GM21360 (cell line): ENCODE data around the gene ZNF341.
"Not testable (repeated sequence)": the region's sequence is repeated elsewhere in the genome, so short reads cannot be mapped to it uniquely, and the experiment has no call there.

Experiments used
- ATAC-seq: cut with Tn5 transposase; IDR thresholded peaks from one replicate; pipeline ENCODE4 v1.9.1; 2021; ENCODE audit warnings: mild to moderate bottlenecking, moderate library complexity; ENCODE audit not compliant: unreplicated experiment

The ZNF341 gene

DNA sequence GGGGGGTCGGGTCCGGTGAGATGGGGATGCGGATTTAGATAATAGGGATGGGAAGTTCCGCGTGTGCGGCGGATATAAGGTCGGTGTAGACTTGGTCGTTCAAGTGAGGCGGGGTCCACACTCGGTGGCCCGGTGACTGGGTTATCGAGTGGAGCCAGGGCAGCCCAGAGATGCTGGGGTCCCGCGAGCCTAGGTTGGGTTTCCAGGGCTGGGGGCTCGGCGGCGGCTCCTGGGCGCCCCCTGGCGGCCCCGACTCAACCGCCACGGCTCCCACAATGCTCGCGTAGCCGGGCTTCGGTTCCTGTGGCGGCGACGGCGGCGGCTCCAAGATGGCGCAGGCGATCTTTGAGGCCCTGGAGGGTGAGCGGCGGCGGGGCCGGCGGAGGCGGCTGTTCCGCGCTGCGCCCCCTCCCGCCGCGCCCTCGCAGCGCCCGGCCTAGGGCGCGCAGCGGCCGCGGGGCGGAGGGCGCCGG lies at the start of gene ZNF341:
ZNF341 (plus strand) TSS at position 304 of the 473 bp plus-strand sequence; CDS start at position 330, 26 bp downstream.
- ATAC-seq, result peak; percentile 75

DNA sequence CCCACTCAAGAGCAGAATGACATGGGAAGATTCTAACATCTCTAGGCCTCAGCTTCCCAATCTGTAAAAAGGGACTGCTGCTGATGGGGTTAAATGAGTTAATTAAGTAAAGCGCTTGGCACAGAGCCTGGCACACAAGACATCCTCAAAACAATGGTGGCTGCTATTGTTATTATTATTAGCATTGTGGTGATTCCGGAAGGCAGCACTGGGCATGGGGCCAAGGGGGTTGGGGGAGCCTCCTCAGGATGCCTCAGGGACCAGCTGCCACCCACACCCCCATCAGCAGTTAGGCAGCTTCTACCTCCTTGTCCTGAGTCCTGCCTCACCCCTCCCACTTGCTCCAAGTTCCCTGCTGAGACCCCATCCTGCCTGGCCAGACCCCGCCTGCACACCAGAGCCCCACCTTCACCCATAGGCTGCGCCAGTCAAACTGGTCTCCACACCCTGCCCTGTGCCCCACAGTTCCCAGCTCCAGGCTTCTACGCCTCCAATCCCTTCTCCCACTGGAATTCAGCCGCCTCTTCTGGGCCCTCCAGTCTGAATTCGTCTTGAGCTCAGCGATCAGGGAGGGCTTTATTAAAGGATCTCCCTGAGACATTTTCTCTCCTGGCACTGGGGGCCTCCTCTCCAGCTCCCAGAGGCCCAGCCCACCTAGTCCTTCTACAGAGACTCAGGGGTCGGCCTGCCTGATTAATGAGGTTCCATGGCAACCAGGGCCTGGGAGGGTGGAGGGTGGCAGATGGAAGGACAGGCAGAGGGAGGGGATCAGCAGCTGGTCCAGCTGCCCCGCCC lies 47.1 kb upstream of the ZNF341 start:
- ATAC-seq, result no peak

DNA sequence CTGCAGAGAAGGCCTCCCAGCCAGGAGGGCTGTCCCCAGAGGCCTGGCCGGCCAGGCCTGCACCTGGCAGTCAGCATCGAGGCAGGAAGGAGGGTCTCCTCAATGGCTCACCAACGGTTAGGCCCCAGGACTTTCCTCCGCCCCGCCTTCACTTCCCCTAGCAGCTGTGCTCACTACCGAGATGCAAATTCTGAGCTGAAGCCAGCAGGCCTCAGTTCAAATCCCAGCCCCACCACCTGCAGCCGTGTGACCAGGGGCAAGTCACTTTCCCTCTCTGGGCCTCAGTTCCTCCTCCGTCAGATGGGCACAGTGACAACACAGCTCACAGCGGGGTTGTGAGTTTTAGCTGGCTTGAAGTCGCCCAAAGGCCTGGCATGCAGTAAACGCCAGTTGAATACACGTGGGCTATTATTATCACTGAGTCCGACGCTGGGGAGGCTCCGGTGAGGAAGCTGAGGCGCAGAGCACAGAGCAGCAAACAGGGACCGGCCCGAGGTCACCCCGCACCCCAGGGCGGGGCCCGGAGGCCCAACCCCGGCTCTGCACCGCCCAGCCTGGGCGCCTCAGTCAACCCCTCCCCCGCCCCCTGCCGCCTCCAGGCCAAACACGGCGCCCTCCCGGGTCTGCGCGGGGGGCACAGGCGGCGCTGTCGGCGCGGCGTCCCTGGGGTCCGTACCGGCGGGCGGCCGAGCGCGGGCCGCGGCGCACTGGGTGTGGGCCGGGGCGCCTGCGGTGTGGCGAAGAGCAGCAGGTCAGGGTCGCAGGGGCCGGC lies 46.3 kb upstream of the ZNF341 start:
- ATAC-seq, result peak; percentile 35

DNA sequence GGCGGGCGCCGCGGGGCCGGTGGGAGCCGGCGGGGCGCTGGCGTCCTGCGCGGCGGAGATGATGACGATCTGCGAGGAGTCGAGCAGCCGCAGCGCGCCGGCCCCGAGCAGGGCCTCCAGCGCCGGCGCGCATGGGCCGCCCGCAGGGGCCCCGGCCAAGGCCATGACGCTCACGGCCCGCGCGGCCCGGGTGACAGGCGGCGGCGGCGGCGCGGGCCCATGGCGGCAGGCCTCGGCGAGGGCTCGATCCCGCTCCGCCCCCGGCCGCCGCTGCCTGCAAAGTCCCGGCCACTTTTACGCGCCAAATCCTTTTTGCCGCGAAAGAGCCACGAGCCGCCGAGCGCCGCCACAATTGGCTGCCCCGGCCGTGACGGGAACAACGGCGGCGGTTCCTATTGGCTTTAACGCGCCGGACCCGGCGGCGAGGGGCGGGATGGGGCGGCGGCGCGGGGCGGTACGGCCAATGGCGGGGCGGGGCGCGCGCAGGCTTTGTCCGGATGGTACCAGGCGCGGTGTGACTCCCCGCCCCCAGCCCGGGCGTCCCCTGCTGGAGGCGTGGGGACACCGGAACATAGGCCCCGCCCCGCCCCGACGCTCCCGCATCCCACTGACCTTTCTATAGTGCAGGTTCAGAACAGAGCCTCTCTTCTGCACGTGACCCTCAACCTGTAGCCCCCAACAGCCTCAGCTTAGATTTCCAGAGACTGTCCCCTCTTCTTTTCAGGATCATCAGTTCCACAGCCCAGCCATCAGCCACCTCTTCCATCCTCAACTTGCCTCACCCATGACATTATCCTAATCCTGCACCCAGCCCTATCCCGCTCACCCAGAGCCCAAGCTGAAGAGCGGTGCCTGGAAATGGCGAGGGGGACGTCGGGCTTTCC lies 45.5 kb upstream of the ZNF341 start, which contains the start of gene E2F1:
E2F1 (minus strand) TSS at position 286 of the 884 bp plus-strand sequence; CDS start at position 165, 121 bp downstream.
- peak; percentile 74 for ATAC-seq

DNA sequence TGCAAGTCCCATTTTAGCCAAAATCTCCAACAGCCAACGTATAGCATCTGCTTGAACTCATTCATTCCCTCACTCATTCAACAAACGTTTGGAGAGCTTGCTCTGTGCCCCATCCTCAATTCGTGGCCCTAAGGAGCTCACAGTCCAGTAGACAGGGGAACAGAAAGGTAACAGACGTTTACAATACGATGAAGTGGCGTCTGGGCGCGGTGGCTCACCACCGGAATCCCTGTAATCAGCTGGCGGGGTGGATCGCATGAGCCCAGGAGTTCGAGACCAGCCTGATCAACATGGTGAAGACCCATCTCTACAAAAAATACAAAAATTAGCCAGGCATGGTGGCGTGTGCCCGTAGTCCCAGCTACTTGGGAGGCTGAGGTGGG lies 44.8 kb upstream of the ZNF341 start:
- no peak for ATAC-seq

DNA sequence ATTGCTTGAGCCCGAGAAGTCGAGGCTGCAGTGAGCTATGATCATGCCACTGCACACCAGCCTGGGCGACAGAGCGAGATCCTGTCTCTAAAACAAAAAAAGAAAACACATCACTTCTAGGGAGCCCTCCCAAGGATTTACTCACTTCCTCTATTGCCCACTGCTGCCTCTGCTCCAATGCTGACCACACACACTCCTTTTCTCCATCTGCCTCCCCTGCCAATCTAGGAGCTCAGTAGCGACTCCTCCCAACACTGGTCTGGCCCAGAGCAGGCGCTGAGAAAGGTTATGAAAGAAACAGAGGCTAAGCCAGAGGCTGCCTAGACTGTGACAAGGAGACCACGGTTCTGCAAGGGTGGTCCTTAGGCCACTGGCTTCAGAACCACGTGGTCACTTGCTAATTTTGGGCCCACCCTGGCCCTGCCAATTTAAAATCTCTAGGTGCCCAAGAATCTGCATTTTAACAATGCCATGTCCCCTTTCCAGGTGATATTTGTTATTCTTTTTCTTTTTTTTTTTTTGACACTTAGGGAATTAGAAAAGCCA lies 44.4 kb upstream of the ZNF341 start:
- ATAC-seq, result no peak

DNA sequence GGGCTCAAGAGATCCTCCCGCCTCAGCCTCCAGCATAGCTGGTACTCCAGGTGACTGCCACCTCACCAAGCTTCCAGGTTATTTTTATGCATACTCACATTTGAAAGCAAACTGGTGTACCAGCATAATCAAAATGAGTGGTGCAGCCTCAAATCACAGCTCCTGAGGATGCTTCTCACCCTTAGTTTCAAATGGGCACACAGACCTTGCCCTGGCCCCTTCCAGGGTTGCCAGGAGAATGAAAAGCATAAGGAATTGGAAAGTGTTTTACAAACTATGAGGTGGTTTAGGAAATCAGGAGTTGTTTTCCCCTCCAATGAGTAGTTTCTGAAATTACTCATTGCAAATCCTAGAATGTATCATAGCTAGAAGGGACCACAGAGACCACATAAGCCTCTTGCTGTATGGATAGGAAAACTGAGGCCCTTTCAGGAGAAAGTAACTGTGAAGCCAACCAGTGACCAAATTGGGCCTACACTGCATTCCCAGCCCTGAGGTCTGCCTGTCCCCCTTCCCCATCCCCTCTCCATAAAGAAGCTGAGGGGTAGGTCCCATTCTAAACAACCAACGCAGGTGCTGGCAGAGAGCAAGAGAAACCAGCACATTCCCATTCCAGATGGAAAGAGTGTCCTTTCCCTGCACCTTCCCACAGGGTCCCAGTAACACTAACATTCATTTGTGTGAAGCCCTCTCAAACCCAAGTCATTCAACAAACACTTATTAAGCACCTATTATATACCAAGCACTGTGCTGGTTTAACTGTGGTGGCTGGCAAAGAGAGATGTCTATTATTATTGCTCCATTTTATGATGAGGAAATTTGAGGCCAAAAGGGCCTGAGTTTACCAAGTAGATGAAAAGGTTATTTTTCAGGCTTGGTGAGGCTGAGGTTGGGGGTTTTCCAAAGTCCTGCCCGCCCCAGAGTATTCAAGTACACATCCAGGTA lies 43.5 kb upstream of the ZNF341 start:
- no peak for ATAC-seq

DNA sequence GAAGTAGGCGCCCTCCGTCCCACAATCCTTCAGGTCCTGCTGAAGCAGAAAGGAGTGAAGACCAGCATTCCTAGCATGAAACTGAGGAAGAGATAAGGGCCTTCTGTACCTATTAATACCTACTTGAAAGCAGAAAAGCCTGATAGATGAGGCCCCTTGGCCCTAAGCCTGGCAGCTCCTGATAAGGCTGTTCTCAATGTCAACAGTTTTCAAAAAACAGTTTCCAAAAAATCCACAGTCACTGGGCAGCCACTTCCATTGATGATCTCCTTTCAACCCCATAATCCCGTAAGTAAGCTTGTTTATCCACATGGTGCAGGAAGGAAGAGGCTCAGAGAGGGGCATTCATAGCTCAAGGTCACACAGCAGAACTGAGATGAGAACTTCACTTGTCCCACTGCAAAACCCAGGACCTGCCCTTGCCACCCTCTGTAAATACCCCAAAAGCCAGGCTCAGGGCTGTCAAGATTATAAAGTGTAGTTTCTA lies 42.8 kb upstream of the ZNF341 start:
- no peak for ATAC-seq

DNA sequence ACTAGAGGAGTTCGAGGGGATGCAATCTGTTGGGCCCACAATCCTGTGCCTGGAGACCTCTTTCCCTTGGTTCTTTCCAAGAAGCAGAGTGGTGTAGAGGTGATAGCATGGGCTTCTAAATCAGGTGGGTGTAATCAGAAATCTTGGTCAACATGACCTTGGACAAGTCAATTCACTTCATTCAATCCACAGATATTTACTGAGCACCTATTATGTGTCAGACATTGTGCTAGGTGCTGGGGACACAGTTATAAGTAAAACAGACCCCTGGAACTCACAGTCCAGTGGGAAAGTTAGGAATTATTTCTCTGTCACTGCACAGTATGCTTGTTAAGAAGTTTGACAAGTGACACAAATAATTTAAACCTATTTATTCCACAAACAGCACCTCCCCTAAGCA lies 42.3 kb upstream of the ZNF341 start:
- ATAC-seq, result no peak

DNA sequence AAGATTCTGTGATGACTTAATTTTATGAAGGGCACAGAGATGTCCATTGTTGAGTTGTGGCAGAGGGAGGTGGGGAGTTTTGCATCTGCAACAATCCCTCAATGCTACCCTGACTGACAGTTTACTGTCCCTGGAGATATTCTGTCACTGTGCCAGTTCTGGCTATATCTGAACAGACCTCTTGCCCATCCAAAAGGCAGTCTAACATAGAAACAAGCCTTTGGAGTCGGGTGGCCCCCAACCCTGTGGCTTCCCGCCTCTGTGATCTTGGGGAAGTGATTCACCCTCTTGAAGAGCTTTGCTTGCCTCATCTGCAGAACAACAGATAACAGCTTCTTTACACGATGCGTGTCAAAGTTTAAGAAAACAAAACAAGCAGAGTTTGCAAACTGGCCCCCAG lies 41.8 kb upstream of the ZNF341 start:
- ATAC-seq, result no peak

DNA sequence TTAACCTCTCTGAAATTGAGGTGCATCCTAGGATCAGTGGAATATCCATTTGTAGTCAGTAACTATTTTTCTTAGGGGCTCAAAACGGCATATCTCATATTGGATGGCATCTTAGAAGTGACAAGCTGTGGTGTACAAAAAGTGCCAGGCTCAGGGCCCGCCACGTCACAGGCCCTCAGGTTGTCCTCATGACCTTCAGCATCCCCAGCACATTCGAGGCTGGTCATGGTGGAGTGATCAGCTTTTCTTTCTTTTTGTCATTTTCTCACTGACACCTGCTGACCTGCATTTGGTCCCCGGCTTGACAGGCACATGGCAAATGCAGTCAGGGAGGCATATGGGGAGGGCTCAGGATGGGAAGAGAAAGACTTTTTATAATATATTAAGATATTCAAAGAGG lies 38.5 kb upstream of the ZNF341 start:
- ATAC-seq, result no peak

DNA sequence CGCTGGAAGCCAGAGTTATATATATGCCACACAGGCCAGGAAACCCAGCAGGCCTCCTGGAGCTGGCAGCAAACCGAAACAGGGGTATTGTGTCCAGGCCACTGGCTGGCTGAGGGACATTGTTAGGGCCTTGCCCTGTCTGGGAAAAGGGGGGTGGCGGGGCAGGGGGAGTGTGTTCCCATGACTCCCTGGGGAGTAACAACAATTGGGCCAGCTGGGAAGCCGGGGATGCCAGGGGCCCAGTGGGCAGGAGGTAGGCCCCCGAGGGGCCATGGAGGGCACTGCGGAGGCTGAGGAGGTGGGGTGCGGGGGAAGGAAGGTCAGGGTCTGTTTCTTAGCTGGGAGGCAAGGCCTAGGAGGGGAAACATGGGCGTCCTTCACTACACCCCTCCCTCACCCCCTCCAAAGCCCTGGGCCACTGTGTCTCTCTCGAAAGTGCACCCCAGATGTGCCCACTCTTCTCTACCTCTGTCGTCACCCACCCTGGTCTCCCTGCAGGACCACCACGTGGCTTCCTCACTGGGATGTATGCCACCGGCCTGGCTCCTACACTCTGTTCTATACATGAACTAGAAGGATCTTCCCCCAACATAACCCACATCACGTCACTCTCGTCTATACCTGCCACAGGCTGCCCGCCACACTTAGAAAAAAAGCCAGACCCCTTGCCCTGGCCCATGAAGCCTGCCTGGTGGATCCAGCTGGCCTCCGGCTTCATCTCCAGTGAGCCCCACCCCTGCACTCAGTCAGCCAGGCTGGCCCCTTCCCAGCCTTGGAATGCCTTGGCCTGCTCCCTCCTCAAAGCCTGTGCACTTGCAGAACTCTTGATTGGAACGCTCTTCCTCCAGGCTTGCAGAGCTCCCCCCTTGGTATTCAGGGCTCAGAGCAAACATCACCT lies 37.8 kb upstream of the ZNF341 start:
- no peak for ATAC-seq

DNA sequence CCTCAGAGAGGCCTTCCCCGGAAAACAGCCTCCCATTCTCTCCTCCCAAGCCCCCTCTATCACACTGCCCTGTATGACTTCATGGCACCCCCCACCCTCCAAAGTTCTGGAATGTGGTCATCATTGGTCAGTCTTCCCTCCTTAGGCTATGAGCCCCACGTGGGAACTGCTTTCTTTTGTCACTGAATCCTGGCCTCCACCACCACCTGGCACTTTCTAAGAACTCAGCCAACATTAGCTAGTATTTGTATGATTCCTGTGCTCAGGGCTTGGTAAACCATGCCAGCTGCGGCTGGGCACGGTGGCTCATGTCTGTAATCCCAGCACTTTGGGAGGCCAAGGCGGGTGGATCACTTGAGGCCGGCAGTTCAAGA lies 37.2 kb upstream of the ZNF341 start:
- ATAC-seq, result no peak

DNA sequence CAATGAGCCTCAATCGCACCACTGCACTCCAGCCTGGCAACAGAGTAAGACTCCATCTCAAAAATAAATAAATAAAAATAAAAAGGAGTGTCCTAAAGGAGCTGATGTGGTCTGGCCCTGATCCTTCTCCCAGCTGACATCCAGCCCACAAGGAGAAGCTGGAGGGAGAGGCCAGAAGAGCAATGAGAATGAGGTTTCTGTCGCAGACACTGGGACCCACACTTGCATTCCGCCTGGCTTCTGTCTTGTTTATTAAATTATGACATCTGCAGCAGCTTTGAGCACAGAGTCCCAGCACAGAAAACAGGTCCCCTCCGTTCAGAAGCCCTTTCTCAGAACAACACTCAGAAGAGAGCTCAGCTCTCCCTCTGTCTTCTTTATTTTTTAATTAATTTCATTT lies 35.3 kb upstream of the ZNF341 start:
- ATAC-seq, result no peak

DNA sequence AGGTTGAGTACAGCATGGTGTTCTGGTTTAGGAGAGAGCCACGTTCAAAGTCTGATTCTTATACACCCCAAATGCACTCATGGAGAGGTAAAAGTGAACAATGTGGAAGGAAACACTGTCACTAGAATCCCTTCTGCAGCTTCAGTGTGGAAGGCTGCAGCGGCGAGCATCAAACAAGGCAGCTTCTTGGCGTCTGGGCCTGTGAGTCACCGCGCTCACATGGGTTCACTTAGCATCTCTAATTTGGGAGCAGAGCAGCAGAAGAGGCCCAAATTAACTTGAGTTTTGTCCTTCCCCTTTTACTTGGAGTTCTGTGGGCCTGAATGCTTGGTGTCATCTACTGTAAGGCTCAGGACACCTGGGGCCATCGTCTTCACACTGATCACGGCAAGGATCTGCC lies 34.7 kb upstream of the ZNF341 start:
- no peak for ATAC-seq

DNA sequence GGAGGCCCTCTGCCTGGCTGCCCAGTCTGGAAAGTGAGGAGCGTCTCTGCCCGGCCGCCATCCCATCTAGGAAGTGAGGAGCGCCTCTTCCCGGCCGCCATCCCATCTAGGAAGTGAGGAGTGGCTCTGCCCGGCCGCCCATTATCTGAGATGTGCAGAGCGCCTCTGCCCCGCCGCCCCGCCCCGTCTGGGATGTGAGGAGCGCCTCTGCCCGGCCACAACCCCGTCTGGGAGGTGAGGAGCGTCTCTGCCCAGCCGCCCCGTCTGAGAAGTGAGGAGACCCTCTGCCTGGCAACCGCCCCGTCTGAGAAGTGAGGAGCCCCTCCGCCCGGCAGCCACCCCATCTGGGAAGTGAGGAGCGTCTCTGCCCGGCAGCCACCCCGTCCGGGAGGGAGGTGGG lies 32.8 kb upstream of the ZNF341 start:
- ATAC-seq, result not testable (repeated sequence)

DNA sequence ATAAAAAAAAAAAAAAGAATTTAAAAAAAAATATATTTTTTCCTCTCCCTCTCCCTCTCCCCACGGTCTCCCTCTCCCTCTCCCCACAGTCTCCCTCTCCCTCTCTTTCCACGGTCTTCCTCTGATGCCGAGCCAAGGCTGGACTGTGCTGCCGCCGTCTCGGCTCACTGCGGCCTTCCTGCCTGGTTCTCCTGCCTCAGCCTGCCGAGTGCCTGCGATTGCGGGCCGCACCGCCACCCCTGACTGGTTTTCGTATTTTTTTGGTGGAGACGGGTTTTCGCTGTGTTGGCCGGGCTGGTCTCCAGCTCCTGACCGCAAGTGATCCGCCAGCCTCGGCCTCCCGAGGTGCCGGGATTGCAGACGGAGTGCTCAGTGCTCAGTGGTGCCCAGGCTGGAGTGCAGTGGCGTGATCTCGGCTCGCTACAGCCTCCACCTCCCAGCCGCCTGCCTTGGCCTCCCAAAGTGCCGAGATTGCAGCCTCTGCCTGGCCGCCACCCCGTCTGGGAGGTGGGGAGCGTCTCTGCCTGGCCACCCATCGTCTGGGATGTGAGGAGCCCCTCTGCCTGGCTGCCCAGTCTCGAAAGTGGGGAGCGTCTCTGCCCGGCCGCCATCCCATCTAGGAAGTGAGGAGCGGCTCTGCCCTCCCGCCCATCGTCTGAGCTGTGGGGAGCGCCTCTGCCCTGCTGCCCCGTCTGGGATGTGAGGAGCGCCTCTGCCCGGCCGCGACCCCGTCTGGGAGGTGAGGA lies 30.9 kb upstream of the ZNF341 start:
- ATAC-seq, result not testable (repeated sequence)
